ENCODE results near the gene HOXA13.
A peak's percentile ranks its signal among the peaks of the same experiment; 100 is the strongest.

The HOXA13 gene

GRCh38 chr7:27161721-27162560 lies 38.0 kb downstream of the HOXA13 start:
- H3K4me3 ChIP-seq (replicated peaks; ENCODE audit: low read depth, low read length): peak overlapping the region; percentile 83
- DNase-seq (ENCODE audit: extremely low read depth, low read depth): no peak
- TF ChIP-seq CTCF (IDR thresholded peaks at IDR 0.05; ENCODE audit: low read depth, low read length, missing control alignments): no peak

GRCh38 chr7:27161214-27161720 lies 38.6 kb downstream of the HOXA13 start:
- no peak for TF ChIP-seq CTCF (IDR thresholded peaks at IDR 0.05; ENCODE audit: low read depth, low read length, missing control alignments)
- DNase-seq (ENCODE audit: extremely low read depth, low read depth): no peak
- H3K4me3 ChIP-seq (replicated peaks; ENCODE audit: low read depth, low read length): peak overlapping the region; percentile 40

- no peak for DNase-seq (ENCODE audit: extremely low read depth, low read depth)
- H3K4me3 ChIP-seq (replicated peaks; ENCODE audit: low read depth, low read length): peak overlapping the region; percentile 40
- peak; percentile 87 for TF ChIP-seq CTCF (IDR thresholded peaks at IDR 0.05; ENCODE audit: low read depth, low read length, missing control alignments)
Measured at GRCh38 chr7:27160546-27161213, 39.2 kb downstream of the HOXA13 start.

GRCh38 chr7:27160145-27160545 lies 39.7 kb downstream of the HOXA13 start:
- no peak overlapping the region for H3K4me3 ChIP-seq (replicated peaks; ENCODE audit: low read depth, low read length)
- no peak for TF ChIP-seq CTCF (IDR thresholded peaks at IDR 0.05; ENCODE audit: low read depth, low read length, missing control alignments)
- DNase-seq (ENCODE audit: extremely low read depth, low read depth): no peak

GRCh38 chr7:27159266-27160144 lies 40.4 kb downstream of the HOXA13 start:
- TF ChIP-seq CTCF (IDR thresholded peaks at IDR 0.05; ENCODE audit: low read depth, low read length, missing control alignments): no peak
- no peak for DNase-seq (ENCODE audit: extremely low read depth, low read depth)
- no peak overlapping the region for H3K4me3 ChIP-seq (replicated peaks; ENCODE audit: low read depth, low read length)

Data from HFF-Myc (cell line).